Measurements from ENCODE around the gene MAGEB2. TPM values are rescaled to one million over a fixed set of nuclear protein-coding genes. Genes with fewer than 3 reads are reported as not detected.

MAGEB2 gene
- total RNA-seq, 2 experiments from 2014 or later, result not detected

DNA sequence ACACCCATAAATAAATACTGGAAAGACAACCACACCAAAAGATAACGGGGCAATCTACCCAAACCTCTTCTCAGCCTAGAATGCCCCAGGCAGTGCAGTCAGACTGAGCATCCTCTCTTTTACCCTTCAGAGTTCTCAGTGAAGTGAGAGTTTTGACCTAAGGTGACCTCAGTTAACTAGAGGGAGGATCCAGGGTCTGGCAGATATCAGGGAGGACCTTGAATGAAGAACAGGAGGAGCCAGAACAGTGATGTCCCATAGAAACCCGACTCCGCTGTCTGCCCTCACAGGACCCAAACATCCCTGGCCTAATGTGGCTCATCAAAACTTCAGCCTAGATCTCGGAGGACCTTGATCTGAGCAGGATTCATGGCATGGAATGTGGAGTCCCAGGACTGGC, 15.0 kb downstream of the MAGEB2 start, which contains the start of gene MAGEB3:
TSS of gene MAGEB3 (plus strand) at position 263 of the 400 bp plus-strand sequence. CDS start 5,268 bp downstream, outside the sequence.
- Mint-ChIP-seq H3K9me3 (ENCODE audit: insufficient read depth) (no peaks in the 10 kb centered on the region), H3K4me1 (ENCODE audit: low read depth) (no peaks in the 10 kb centered on the region), H3K27ac (no peak within 1 kb of the TSS), H3K4me3 (no peak within 1 kb of the TSS), H3K27me3 (ENCODE audit: low read depth) (no peaks in the 10 kb centered on the region), H3K36me3 (ENCODE audit: low read depth) (no peaks in the 10 kb centered on the region)
- ChIA-PET POLR2A (no interaction called here), CTCF (no interaction called here)
- ATAC-seq (no peak), DNase-seq (no peak)

DNA sequence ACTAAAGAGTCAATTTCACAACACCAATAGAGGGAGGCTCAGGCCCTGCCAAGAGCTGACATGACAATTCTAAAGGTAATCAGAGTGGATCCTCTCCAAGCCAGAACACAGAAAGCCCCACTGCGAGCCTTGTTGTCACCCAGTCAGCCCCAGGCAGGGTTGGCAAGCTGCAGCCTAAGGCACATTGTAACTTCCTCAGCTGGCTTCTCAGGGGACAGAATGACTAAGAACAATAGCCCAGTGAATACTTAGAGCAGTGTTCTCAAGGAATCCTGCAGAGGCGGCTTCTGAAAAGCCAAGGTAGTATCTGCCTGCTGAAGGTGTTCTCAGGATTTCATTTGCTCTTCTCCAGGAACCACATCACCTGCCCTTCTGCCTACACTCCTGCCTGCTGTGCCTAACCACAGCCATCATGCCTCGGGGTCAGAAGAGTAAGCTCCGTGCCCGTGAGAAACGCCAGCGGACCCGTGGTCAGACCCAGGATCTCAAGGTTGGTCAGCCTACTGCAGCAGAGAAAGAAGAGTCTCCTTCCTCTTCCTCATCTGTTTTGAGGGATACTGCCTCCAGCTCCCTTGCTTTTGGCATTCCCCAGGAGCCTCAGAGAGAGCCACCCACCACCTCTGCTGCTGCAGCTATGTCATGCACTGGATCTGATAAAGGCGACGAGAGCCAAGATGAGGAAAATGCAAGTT, 26.5 kb downstream of the MAGEB2 start, which contains the start of gene MAGEB4:
TSS of gene MAGEB4 (plus strand) at position 277 of the 692 bp plus-strand sequence. CDS start at position 413, 136 bp downstream.
- H3K4me3 Mint-ChIP-seq, result no peak within 1 kb of the TSS
- H3K36me3 Mint-ChIP-seq (ENCODE audit: low read depth), result no peaks in the 10 kb centered on the region

DNA sequence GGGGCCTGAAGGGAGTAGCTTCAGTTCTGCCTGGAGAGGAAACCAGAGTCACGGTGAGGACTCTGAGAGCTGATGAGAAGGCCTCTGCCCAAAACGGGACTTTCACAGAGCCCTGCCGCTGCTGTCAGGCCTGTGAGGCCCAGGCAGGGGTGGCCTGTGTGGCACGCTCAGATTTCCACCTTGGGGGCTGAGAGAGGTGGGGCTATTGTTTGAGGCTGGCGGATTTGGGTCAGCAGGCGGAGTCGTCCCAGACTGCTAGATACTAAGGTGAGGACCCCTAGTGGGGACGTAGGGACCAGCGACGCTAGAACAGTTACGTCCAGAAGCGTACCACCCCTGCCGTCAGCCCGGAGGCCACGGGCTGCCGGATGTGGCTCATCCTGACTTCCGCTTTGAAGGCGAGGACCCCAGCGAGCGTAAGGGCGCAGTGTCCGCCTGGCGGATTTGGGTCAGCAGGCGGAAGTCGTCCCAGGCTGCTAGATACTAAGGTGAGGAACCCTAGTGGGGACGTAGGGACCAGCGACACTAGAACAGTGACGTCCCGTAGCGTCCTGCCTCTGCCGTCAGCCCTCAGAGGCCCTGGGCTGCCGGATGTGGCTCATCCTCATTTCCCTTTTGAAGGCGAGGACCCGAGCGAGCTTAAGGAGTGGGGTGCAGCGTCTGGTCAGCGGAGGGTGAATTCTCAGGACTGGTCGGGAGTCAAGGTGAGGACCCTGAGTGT, 31.6 kb downstream of the MAGEB2 start, which contains the start of gene MAGEB1:
TSS of gene MAGEB1 (plus strand) at position 378 of the 721 bp plus-strand sequence. CDS start 3,348 bp downstream, outside the sequence.
- H3K27me3 Mint-ChIP-seq (ENCODE audit: low read depth), result no peaks in the 10 kb centered on the region
- no peaks in the 10 kb centered on the region for H3K4me1 Mint-ChIP-seq (ENCODE audit: low read depth)
- no peak for DNase-seq
- no peak within 1 kb of the TSS for H3K27ac Mint-ChIP-seq
- H3K4me3 Mint-ChIP-seq, result no peak within 1 kb of the TSS
- ATAC-seq, result no peak
- POLR2A ChIA-PET, result no interaction called here
- H3K36me3 Mint-ChIP-seq (ENCODE audit: low read depth), result no peaks in the 10 kb centered on the region
- H3K9me3 Mint-ChIP-seq (ENCODE audit: insufficient read depth), result no peaks in the 10 kb centered on the region
- CTCF ChIA-PET, result no interaction called here

More for the DNA sequence above, 26.5 kb downstream of the MAGEB2 start, which contains the start of gene MAGEB4:
- Mint-ChIP-seq H3K9me3 (ENCODE audit: insufficient read depth) (no peaks in the 10 kb centered on the region), H3K27me3 (ENCODE audit: low read depth) (no peaks in the 10 kb centered on the region), H3K27ac (no peak within 1 kb of the TSS), H3K4me1 (ENCODE audit: low read depth) (no peaks in the 10 kb centered on the region)
- CTCF ChIA-PET, result no interaction called here
- POLR2A ChIA-PET, result no interaction called here
- DNase-seq (no peak), ATAC-seq (no peak)

- Mint-ChIP-seq H3K27me3 (ENCODE audit: low read depth) (no peaks in the 10 kb centered on the region), H3K4me3 (no peak overlapping the region), H3K36me3 (ENCODE audit: low read depth) (no peaks in the 10 kb centered on the region), H3K9me3 (ENCODE audit: insufficient read depth) (no peaks in the 10 kb centered on the region), H3K27ac (no peak overlapping the region), H3K4me1 (ENCODE audit: low read depth) (no peaks in the 10 kb centered on the region)
- ChIA-PET CTCF (no interaction called here), POLR2A (no interaction called here)
- ATAC-seq, result no peak
- no peak for DNase-seq
These were observed 33.5 kb downstream of the MAGEB2 start for GRCh38 chrX:30248854-30249253.

- H3K4me1 Mint-ChIP-seq (ENCODE audit: low read depth), result no peaks in the 10 kb centered on the region
- no peaks in the 10 kb centered on the region for H3K36me3 Mint-ChIP-seq (ENCODE audit: low read depth)
- no peaks in the 10 kb centered on the region for H3K27me3 Mint-ChIP-seq (ENCODE audit: low read depth)
- no peak for ATAC-seq
- no peaks in the 10 kb centered on the region for H3K9me3 Mint-ChIP-seq (ENCODE audit: insufficient read depth)
- no peak overlapping the region for H3K27ac Mint-ChIP-seq
- ChIA-PET CTCF (no interaction called here), POLR2A (no interaction called here)
- no peak overlapping the region for H3K4me3 Mint-ChIP-seq
- DNase-seq, result no peak
These were observed 37.9 kb downstream of the MAGEB2 start for GRCh38 chrX:30253257-30253656.

DNA sequence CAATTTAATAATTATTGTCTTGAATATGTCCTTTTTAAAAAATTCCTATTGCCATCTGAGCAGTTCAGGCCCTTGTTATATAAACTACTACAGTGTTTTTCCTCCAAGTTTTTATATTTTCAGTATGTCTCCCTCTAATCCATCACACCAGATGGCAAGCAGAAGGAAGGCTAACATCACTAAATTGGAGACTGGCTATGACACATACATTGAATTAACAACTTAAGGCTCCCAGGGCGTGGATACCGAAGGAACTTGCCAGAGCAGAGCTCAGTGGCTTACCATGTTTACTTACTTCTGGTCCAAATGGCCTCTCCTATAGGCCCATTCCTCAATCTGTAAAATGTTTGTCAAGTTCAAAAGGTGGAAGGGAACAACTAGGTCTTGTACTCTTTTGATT, 44.6 kb downstream of the MAGEB2 start:
- ATAC-seq (no peak), DNase-seq (no peak)
- CTCF ChIA-PET, result no interaction called here
- H3K27ac Mint-ChIP-seq, result no peak overlapping the region
- H3K4me3 Mint-ChIP-seq, result no peak overlapping the region
- no peaks in the 10 kb centered on the region for H3K36me3 Mint-ChIP-seq (ENCODE audit: low read depth)
- H3K4me1 Mint-ChIP-seq (ENCODE audit: low read depth), result no peaks in the 10 kb centered on the region
- no peaks in the 10 kb centered on the region for H3K27me3 Mint-ChIP-seq (ENCODE audit: low read depth)
- POLR2A ChIA-PET, result no interaction called here
- H3K9me3 Mint-ChIP-seq (ENCODE audit: insufficient read depth), result no peaks in the 10 kb centered on the region

GRCh38 chrX:30261012-30261411, 45.6 kb downstream of the MAGEB2 start:
- POLR2A ChIA-PET, result no interaction called here
- Mint-ChIP-seq H3K36me3 (ENCODE audit: low read depth) (no peaks in the 10 kb centered on the region), H3K4me1 (ENCODE audit: low read depth) (no peaks in the 10 kb centered on the region), H3K4me3 (no peak overlapping the region), H3K27me3 (ENCODE audit: low read depth) (no peaks in the 10 kb centered on the region), H3K9me3 (ENCODE audit: insufficient read depth) (no peaks in the 10 kb centered on the region), H3K27ac (no peak overlapping the region)
- CTCF ChIA-PET, result no interaction called here
- no peak for DNase-seq
- ATAC-seq, result no peak

- Mint-ChIP-seq H3K4me3 (no peak overlapping the region), H3K4me1 (ENCODE audit: low read depth) (no peaks in the 10 kb centered on the region), H3K27me3 (ENCODE audit: low read depth) (no peaks in the 10 kb centered on the region), H3K9me3 (ENCODE audit: insufficient read depth) (no peaks in the 10 kb centered on the region), H3K36me3 (ENCODE audit: low read depth) (no peaks in the 10 kb centered on the region), H3K27ac (no peak overlapping the region)
- no peak for DNase-seq
- CTCF ChIA-PET, result no interaction called here
- no peak for ATAC-seq
- POLR2A ChIA-PET, result no interaction called here
These were observed 47.4 kb downstream of the MAGEB2 start for GRCh38 chrX:30262763-30263162.

Other genes with a start within 250 kb of the MAGEB2 start
- not detected for gene MAGEB3, start 15.1 kb downstream of the MAGEB2 start, total RNA-seq
- not detected for gene MAGEB4, start 26.4 kb downstream of the MAGEB2 start, total RNA-seq
- not detected for gene MAGEB1, start 31.6 kb downstream of the MAGEB2 start, total RNA-seq
- not detected for gene NR0B1, start 93.8 kb downstream of the MAGEB2 start, total RNA-seq

Data from activated CD8-positive, alpha-beta T cell treated with anti-CD3 and anti-CD28 coated beads, Interleukin-2, amount 10 ng/mL, durations not matched to agents 7 days and 5 days (primary cell).